Measurements from ENCODE around the gene EIF2AK3.

GRCh38 chr2:88602022-88602421 is 25.2 kb downstream of the EIF2AK3 start:
- TF ChIP-seq CTCF (IDR thresholded peaks at IDR 0.05) (no peak), POLR2AphosphoS5 (IDR thresholded peaks at IDR 0.05; ENCODE audit: low read depth, low read length) (no peak)

Measured in Panc1 (cell line).